H1 (cell line): ENCODE data around the gene GPR39. TPM values are rescaled to one million over a fixed set of nuclear protein-coding genes. Genes with fewer than 3 reads are reported as not detected.

Experiments used
- CTCF ChIA-PET: fragments of 300-600 bp; sonication (Branson Sonifier 250); formaldehyde crosslinking; loops from one replicate; lab custom pipeline; 2021; ENCODE audit not compliant: partially characterized antibody; lab: Charles Lee
- POLR2A ChIA-PET: fragments of 300-600 bp; sonication (Branson Sonifier 250); formaldehyde crosslinking; loops from one replicate; lab custom pipeline; 2021; ENCODE audit warnings: inconsistent platforms; ENCODE audit not compliant: partially characterized antibody; lab: Charles Lee
- DNase-seq, 2 experiments: peaks; one replicate each; pipeline versions ENCODE4 v3.0.0 to v3.0.0-alpha.2; 2010 to 2022; ENCODE audit warnings: low spot score in 2 of 2, low read depth in 1 of 2, mixed read lengths in 1 of 2
- FAIRE-seq: peaks from 2 replicates; lab custom pipeline; 2011; peaks lifted over from hg19 to GRCh38; lab: Jason Lieb, UNC
- H2AFZ ChIP-seq: 2 replicates; pipeline ENCODE4 v1.8.1; 2012; ENCODE audit warnings: low read length, inconsistent platforms
- H2AK5ac ChIP-seq: 2 replicates; pipeline ENCODE4 v1.6.1; 2013; ENCODE audit warnings: low read depth, low read length
- H2BK120ac ChIP-seq: replicated peaks from 2 replicates; pipeline ENCODE3; 2013; ENCODE audit warnings: low read depth, low read length, inconsistent platforms
- H2BK12ac ChIP-seq: 2 replicates; pipeline ENCODE4 v1.6.1; 2013; ENCODE audit warnings: low read depth, low read length
- H2BK15ac ChIP-seq: 2 replicates; pipeline ENCODE4 v1.6.1; 2013; ENCODE audit warnings: low read length
- H2BK20ac ChIP-seq: 2 replicates; pipeline ENCODE4 v1.6.1; 2013; ENCODE audit warnings: low read length
- H2BK5ac ChIP-seq: 2 replicates; pipeline ENCODE4 v1.6.1; 2013; ENCODE audit warnings: low read depth, low read length
- H3K14ac ChIP-seq: 2 replicates; pipeline ENCODE4 v1.6.1; 2013; ENCODE audit warnings: inconsistent platforms; ENCODE audit not compliant: insufficient read length
- H3K18ac ChIP-seq: 2 replicates; pipeline ENCODE4 v1.6.1; 2013; ENCODE audit warnings: low read length; ENCODE audit errors: extremely low read depth
- H3K23ac ChIP-seq: 2 replicates; pipeline ENCODE4 v1.6.1; 2013; ENCODE audit warnings: inconsistent platforms; ENCODE audit not compliant: insufficient read length
- H3K23me2 ChIP-seq: 2 replicates; pipeline ENCODE4 v1.6.1; 2013; ENCODE audit warnings: low read depth, low read length
- H3K27ac ChIP-seq: 2 replicates; pipeline ENCODE4 v1.6.1; 2011; ENCODE audit warnings: low read depth, low read length, inconsistent platforms
- H3K27me3 ChIP-seq, 4 experiments: replicated peaks in 1 of 4; 1 replicate in 1 of 4; 2 replicates in 3 of 4; pipeline versions ENCODE4 v1.6.1 to v1.8.1; 2011 to 2013; ENCODE audit warnings: low read length in 3 of 4, mild to moderate bottlenecking in 3 of 4, inconsistent platforms in 2 of 4, mixed read lengths in 2 of 4, moderate library complexity in 1 of 4; ENCODE audit not compliant: control insufficient read depth in 3 of 4, insufficient read depth in 3 of 4; ENCODE audit errors: extremely low read depth in 1 of 4
- H3K36me3 ChIP-seq, 4 experiments: 2 replicates each; pipeline versions ENCODE4 v1.6.1 to v1.8.1; 2011 to 2013; ENCODE audit warnings: mild to moderate bottlenecking in 4 of 4, low read length in 3 of 4, moderate library complexity in 2 of 4, control low read depth in 1 of 4, inconsistent platforms in 1 of 4; ENCODE audit not compliant: insufficient read depth in 4 of 4, control insufficient read depth in 2 of 4
- H3K4ac ChIP-seq: replicated peaks from 2 replicates; pipeline ENCODE3; 2013; ENCODE audit warnings: low read length, low read depth, mixed read lengths, inconsistent platforms; ENCODE audit not compliant: insufficient read length
- H3K4me1 ChIP-seq, 4 experiments: replicated peaks in 1 of 4; 1 replicate in 1 of 4; 2 replicates in 3 of 4; pipeline versions ENCODE4 v1.6.1 to v1.8.1; 2011 to 2013; ENCODE audit warnings: low read length in 3 of 4, inconsistent platforms in 2 of 4, mixed read lengths in 1 of 4; ENCODE audit not compliant: insufficient read depth in 4 of 4, control insufficient read depth in 3 of 4
- H3K4me2 ChIP-seq, 2 experiments: 2 replicates each; pipeline versions ENCODE4 v1.6.1 to v1.8.1; 2011 to 2013; ENCODE audit warnings: low read depth in 2 of 2, low read length in 2 of 2, control low read depth in 1 of 2, inconsistent platforms in 1 of 2, mild to moderate bottlenecking in 1 of 2; ENCODE audit not compliant: insufficient read depth in 1 of 2
- H3K4me3 ChIP-seq, 4 experiments: fragments of 200-600, 300-600 bp in 1 of 4; sonication (generic), shearing (Covaris generic), sonication (Bioruptor Twin) in 1 of 4; 2 replicates each; pipeline versions ENCODE4 v1.5.1 to v1.8.1; 2011 to 2016; ENCODE audit warnings: low read length in 4 of 4, low read depth in 3 of 4, control low read depth in 2 of 4, inconsistent platforms in 2 of 4, mild to moderate bottlenecking in 2 of 4, mixed read lengths in 1 of 4, moderate library complexity in 1 of 4; ENCODE audit not compliant: insufficient read depth in 2 of 4; ENCODE audit errors: extremely low read depth in 1 of 4
- H3K56ac ChIP-seq: replicated peaks from 2 replicates; pipeline ENCODE3; 2013; ENCODE audit warnings: low read depth, mild to moderate bottlenecking, mixed read lengths, low read length, inconsistent platforms; ENCODE audit not compliant: insufficient read length
- H3K79me1 ChIP-seq: 2 replicates; pipeline ENCODE4 v1.6.1; 2013; ENCODE audit warnings: low read depth, low read length, control low read depth
- H3K79me2 ChIP-seq, 2 experiments: 2 replicates each; pipeline versions ENCODE4 v1.6.1 to v1.8.1; 2012 to 2013; ENCODE audit warnings: low read length in 2 of 2, mild to moderate bottlenecking in 2 of 2, inconsistent platforms in 1 of 2; ENCODE audit not compliant: insufficient read depth in 2 of 2, control insufficient read depth in 1 of 2
- H3K9ac ChIP-seq, 4 experiments: replicated peaks in 1 of 4; 1 replicate in 1 of 4; 2 replicates in 3 of 4; pipeline versions ENCODE4 v1.6.1 to v1.8.1; 2011 to 2013; ENCODE audit warnings: low read depth in 3 of 4, low read length in 3 of 4, control low read depth in 2 of 4, mild to moderate bottlenecking in 2 of 4, moderate library complexity in 2 of 4, inconsistent platforms in 1 of 4; ENCODE audit errors: extremely low read depth in 1 of 4
- H3K9me3 ChIP-seq, 2 experiments: 2 replicates each; pipeline versions ENCODE4 v1.6.1 to v1.8.1; 2012 to 2013; ENCODE audit warnings: mild to moderate bottlenecking in 2 of 2, moderate library complexity in 2 of 2, control low read depth in 1 of 2, inconsistent platforms in 1 of 2, low read depth in 1 of 2, low read length in 1 of 2, mixed read lengths in 1 of 2; ENCODE audit not compliant: insufficient read depth in 2 of 2
- H4K20me1 ChIP-seq, 2 experiments: replicated peaks in 1 of 2; 2 replicates each; pipeline versions ENCODE3 to v1.8.1; 2011 to 2013; ENCODE audit warnings: inconsistent platforms in 2 of 2, low read length in 2 of 2, mild to moderate bottlenecking in 1 of 2; ENCODE audit not compliant: insufficient read depth in 2 of 2, control insufficient read depth in 1 of 2
- H4K5ac ChIP-seq: 2 replicates; pipeline ENCODE4 v1.6.1; 2013; ENCODE audit warnings: low read length, low read depth, mixed read lengths, inconsistent platforms; ENCODE audit not compliant: insufficient read length
- H4K8ac ChIP-seq: 2 replicates; pipeline ENCODE4 v1.8.0; 2013; ENCODE audit warnings: mild to moderate bottlenecking, moderate library complexity, low read length, inconsistent platforms; ENCODE audit not compliant: insufficient read depth; ENCODE audit errors: extremely low read depth
- H4K91ac ChIP-seq: replicated peaks from 2 replicates; pipeline ENCODE3; 2013; ENCODE audit warnings: low read length, mixed read lengths, inconsistent platforms; ENCODE audit not compliant: insufficient read length
- HDAC2 ChIP-seq, 2 experiments: fragments of 300-600 bp in 1 of 2; sonication (generic) in 1 of 2; IDR thresholded peaks; 2 replicates each; pipeline ENCODE4 v1.6.1; 2011 to 2012; ENCODE audit warnings: low read depth in 2 of 2, low read length in 2 of 2, mild to moderate bottlenecking in 2 of 2, moderate library complexity in 2 of 2, borderline replicate concordance in 1 of 2, inconsistent platforms in 1 of 2
- JUN ChIP-seq: IDR thresholded peaks from 2 replicates; pipeline ENCODE4 v1.6.1; 2011; ENCODE audit warnings: low read depth, mild to moderate bottlenecking, improper control_type of control experiment, low read length
- polyA plus RNA-seq, 7 experiments: library from polyadenylated mRNA; depleted of rRNA in 3 of 7; stranded (reverse) in 5 of 7; unstranded in 2 of 7; fragments of >200 nt in 5 of 7; fragments of 200-250 nt in 2 of 7; gene quantifications; 1 replicate in 5 of 7; 2 replicates in 1 of 7; 4 replicates in 1 of 7; pipeline versions ENCODE4 v1.2.1 to v1.2.3, GENCODE V29; 2011 to 2013; ENCODE audit warnings: missing spikeins in 2 of 7, mixed read lengths in 2 of 7
- total RNA-seq: library from RNA; stranded (reverse); fragmentation: NEBNext Ultra II Directional; extraction: Animal tissue kit (Norgen Biotek cat#: 25700); gene quantifications from 2 replicates; pipeline ENCODE4 v1.2.1, GENCODE V29; 2021

GPR39 gene
- total and polyA plus RNA-seq, 2 of the 8 experiments (the other 6 are each of a cell fraction or from before 2014, with no cell fraction given) = 0.63 to 2.7 TPM

- Histone ChIP-seq H4K91ac (no peak overlapping the region), H2AFZ (no peak overlapping the region), H3K23me2 (no peaks in the 10 kb centered on the region), H3K27ac (no peak overlapping the region), H3K23ac (no peak overlapping the region), H3K4me1 (peaks cover 0 to 13% (median 2%) of the 10 kb centered on the region in 4 experiments; a peak in 3 of 7 replicates), H3K79me1 (no peaks in the 10 kb centered on the region), H2BK20ac (no peak overlapping the region), H4K5ac (no peak overlapping the region), H3K9me3 (no peaks in the 10 kb centered on the region), H4K20me1 (no peaks in the 10 kb centered on the region), H2BK5ac (no peak overlapping the region), H3K4me2 (0 out of 4 replicates have a peak overlapping the region, but pooled peaks of 1 of the 2 experiments have one; percentile 31), H2BK12ac (no peak overlapping the region), H4K8ac (no peak overlapping the region), H3K36me3 (no peaks in the 10 kb centered on the region), H3K18ac (no peak overlapping the region), H3K4me3 (no peak overlapping the region), H3K79me2 (no peaks in the 10 kb centered on the region), H3K56ac (no peak overlapping the region), H2AK5ac (no peak overlapping the region), H2BK120ac (no peak overlapping the region), H2BK15ac (no peak overlapping the region), H3K9ac (no peak overlapping the region), H3K14ac (no peak overlapping the region), H3K4ac (no peak overlapping the region), H3K27me3 (no peaks in the 10 kb centered on the region)
- TF ChIP-seq JUN (no peak), HDAC2 (IDR thresholded peaks at IDR 0.05; ENCODE audit: borderline replicate concordance in 1 of 2, low read depth in 2 of 2, low read length in 2 of 2) (no peak)
- no peak for FAIRE-seq
- DNase-seq = no peak
- POLR2A ChIA-PET = interaction anchor here (0.7 kb wide), 1 partner anchor 132 kb away, joined by 3 read pairs; no protein-coding TSS in a partner anchor
- CTCF ChIA-PET = interaction anchor here (1.0 to 1.4 kb wide), 3 partner anchors 40 to 46 kb away, joined by 3 to 5 read pairs (median 3); no protein-coding TSS in a partner anchor
Measured at GRCh38 chr2:132589966-132590365, 173.4 kb downstream of the GPR39 start.
